Peyer's patch (tissue), 4 donors: Measurements from ENCODE around the gene NCAPG2.

Source experiments
- CTCF ChIP-seq, 6 experiments: fragments of 450-650 bp in 4 of 6; fragments of 200-600 bp in 2 of 6; sonication (generic) in 1 of 6; IDR thresholded peaks; one replicate each; pipeline ENCODE4 v1.5.1; 2017 to 2019; ENCODE audit warnings: antibody characterized with exemption in 6 of 6, mild to moderate bottlenecking in 3 of 6, moderate library complexity in 1 of 6
- POLR2A ChIP-seq, 2 donors: fragments of 450-650 bp; IDR thresholded peaks; one replicate each; pipeline ENCODE4 v1.5.1; 2017; ENCODE audit warnings: antibody characterized with exemption in 2 of 2, mild to moderate bottlenecking in 2 of 2, moderate library complexity in 2 of 2

- TF ChIP-seq CTCF (IDR thresholded peaks at IDR 0.05), result no peak
- no peak for TF ChIP-seq POLR2A (IDR thresholded peaks at IDR 0.05)
These were observed 116.3 kb downstream of the NCAPG2 start for GRCh38 chr7:158588085-158588877.
